ENCODE measurements around the gene DCD.

The DCD gene

DNA sequence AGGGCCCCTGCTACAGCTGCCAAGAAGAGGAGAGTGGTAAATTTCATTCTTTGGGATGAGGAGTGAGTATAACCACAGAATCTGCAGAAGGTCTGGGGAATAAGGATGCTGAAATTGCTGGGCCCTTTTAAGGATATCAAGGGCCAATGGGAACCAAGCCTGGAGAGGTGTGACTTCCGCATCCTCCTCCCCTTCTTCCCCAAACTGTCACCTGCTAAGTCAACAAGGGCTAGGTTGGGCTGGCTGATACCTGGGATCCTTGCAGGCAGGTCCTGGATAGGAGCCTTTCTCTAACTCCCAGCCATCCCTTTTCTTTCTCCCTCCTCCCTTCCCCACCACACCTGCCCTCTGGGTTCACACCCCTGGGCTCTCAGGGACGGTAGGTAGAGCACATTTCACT is 13.4 kb downstream of the DCD start, which contains the start of gene LACRT:
Gene LACRT (minus strand): TSS at position 101 of the 400 bp plus-strand sequence. CDS start 54 bp downstream, at position 47.
- Histone ChIP-seq H2BK12ac (ENCODE audit: low read length) (no peak within 1 kb of the TSS), H2BK120ac (ENCODE audit: insufficient read depth, low read length, poor library complexity) (no peak within 1 kb of the TSS), H3K9ac (ENCODE audit: low read length) (no peak within 1 kb of the TSS), H3K23ac (ENCODE audit: low read length) (no peak within 1 kb of the TSS), H3K79me1 (ENCODE audit: low read length) (no peaks in the 10 kb centered on the region), H3K4ac (ENCODE audit: low read depth, low read length) (no peak within 1 kb of the TSS), H3K4me3 (ENCODE audit: low read depth, low read length) (no peak within 1 kb of the TSS), H4K8ac (ENCODE audit: low read depth, low read length) (no peak within 1 kb of the TSS), H2BK5ac (ENCODE audit: low read depth, low read length, poor library complexity) (no peak within 1 kb of the TSS), H3K79me2 (ENCODE audit: control insufficient read depth, insufficient read depth, low read length, poor library complexity) (no peaks in the 10 kb centered on the region), H3K27me3 (ENCODE audit: insufficient read depth, low read length) (no peaks in the 10 kb centered on the region), H2AK5ac (ENCODE audit: low read length) (no peak within 1 kb of the TSS), H2AFZ (ENCODE audit: insufficient read depth, low read length, poor library complexity) (no peak within 1 kb of the TSS), H4K91ac (ENCODE audit: low read depth, low read length) (no peak within 1 kb of the TSS), H3K27ac (ENCODE audit: low read depth, low read length) (no peak within 1 kb of the TSS), H3K14ac (ENCODE audit: low read length) (no peak within 1 kb of the TSS), H3K9me3 (ENCODE audit: insufficient read depth, low read depth, low read length) (peaks cover 4% of the 10 kb centered on the region), H3K4me1 (ENCODE audit: control insufficient read depth in 1 of 2, insufficient read depth in 2 of 2, low read length in 2 of 2) (no peaks in the 10 kb centered on the region), H3K4me2 (ENCODE audit: low read length) (no peak within 1 kb of the TSS), H3K18ac (ENCODE audit: low read length) (no peak within 1 kb of the TSS), H3K36me3 (ENCODE audit: control insufficient read depth in 1 of 2, insufficient read depth in 2 of 2, low read length in 2 of 2) (no peaks in the 10 kb centered on the region), H4K12ac (ENCODE audit: low read depth, low read length) (no peak within 1 kb of the TSS)
- no CpG with 5 or more reads among the region's 2 CpGs for WGBS (ENCODE audit: extremely low coverage, insufficient coverage, insufficient read length)
- DNase-seq = no peak

DNA sequence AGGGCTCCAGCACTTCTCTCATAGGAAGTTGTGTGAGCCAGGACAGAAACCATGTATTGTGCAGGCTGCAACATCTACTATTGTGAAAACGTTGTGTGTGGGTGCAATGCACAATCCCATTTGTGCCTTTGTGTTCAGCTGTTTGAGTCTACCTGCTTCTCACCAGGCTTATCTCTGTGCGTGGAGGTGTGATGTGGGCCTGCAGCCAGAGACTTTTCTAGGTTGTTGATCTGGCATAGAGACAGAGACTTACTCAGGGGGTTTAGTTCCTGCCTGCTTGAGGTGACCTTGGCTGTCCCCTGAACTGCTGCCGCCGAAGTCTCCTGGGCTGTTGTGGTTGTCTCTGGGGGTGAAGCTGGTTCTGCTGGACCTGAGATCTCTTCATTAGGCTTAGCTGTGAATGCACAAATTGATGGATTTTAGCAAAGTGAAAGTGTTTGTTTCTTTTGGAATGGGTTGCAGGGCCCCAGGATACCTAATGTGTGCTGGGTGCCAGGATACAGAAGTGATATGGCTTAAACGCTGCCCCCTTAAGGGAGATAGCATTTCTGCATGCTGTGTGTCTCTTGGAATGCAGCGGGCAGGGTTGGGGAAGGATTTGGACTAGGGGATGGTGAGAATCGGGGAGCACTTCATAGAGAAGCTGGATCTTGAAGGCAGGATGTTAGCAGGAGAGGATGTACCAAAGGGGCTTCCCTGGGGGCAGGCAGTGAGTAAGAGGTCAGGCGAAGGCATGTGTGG is 16.0 kb downstream of the DCD start:
- H3K27ac ChIP-seq (ENCODE audit: low read depth, low read length) = no peak overlapping the region
- H3K14ac ChIP-seq (ENCODE audit: low read length) = no peak overlapping the region
- H3K4ac ChIP-seq (ENCODE audit: low read depth, low read length) = no peak overlapping the region
- WGBS (ENCODE audit: extremely low coverage, insufficient coverage, insufficient read length) = no CpG with 5 or more reads among the region's 8 CpGs
- H3K9ac ChIP-seq (ENCODE audit: low read length) = peak overlapping the region; percentile 43
- no peak overlapping the region for H4K12ac ChIP-seq (ENCODE audit: low read depth, low read length)
- H2BK120ac ChIP-seq (ENCODE audit: insufficient read depth, low read length, poor library complexity) = no peak overlapping the region
- no peaks in the 10 kb centered on the region for H3K27me3 ChIP-seq (ENCODE audit: insufficient read depth, low read length)
- H2AFZ ChIP-seq (ENCODE audit: insufficient read depth, low read length, poor library complexity) = no peak overlapping the region
- H3K4me1 ChIP-seq (ENCODE audit: control insufficient read depth in 1 of 2, insufficient read depth in 2 of 2, low read length in 2 of 2) = no peaks in the 10 kb centered on the region
- DNase-seq = peak in 1 of 2 donors; percentile 13
- H3K4me2 ChIP-seq (ENCODE audit: low read length) = no peak overlapping the region
- H3K4me3 ChIP-seq (ENCODE audit: low read depth, low read length) = no peak overlapping the region
- H3K79me2 ChIP-seq (ENCODE audit: control insufficient read depth, insufficient read depth, low read length, poor library complexity) = no peaks in the 10 kb centered on the region
- no peaks in the 10 kb centered on the region for H3K36me3 ChIP-seq (ENCODE audit: control insufficient read depth in 1 of 2, insufficient read depth in 2 of 2, low read length in 2 of 2)
- peak overlapping the region; percentile 41 for H3K23ac ChIP-seq (ENCODE audit: low read length)
- H3K79me1 ChIP-seq (ENCODE audit: low read length) = no peaks in the 10 kb centered on the region
- no peak overlapping the region for H2BK12ac ChIP-seq (ENCODE audit: low read length)
- H3K9me3 ChIP-seq (ENCODE audit: insufficient read depth, low read depth, low read length) = peaks cover 10% of the 10 kb centered on the region
- H4K91ac ChIP-seq (ENCODE audit: low read depth, low read length) = no peak overlapping the region
- no peak overlapping the region for H3K18ac ChIP-seq (ENCODE audit: low read length)
- H2BK5ac ChIP-seq (ENCODE audit: low read depth, low read length, poor library complexity) = no peak overlapping the region
- no peak overlapping the region for H2AK5ac ChIP-seq (ENCODE audit: low read length)
- H4K8ac ChIP-seq (ENCODE audit: low read depth, low read length) = no peak overlapping the region

DNA sequence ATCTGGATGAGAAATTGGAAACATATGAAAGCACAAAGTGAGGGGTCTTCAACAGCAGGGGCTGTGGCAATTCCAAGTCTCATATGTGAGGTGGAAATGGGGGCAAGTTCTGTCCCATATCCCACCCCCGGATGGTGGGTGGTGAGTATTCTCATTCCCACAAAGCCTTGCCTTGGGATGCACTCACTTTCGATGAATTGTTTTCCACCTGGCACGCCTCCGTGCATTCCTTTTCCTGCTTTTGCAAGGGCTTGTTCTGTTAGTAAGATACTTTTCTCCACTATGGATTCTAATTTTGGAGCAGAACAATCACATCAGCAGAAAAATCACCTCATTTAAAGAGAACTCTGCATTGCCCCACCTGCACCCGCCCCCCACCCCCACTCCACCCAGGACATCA is 16.6 kb downstream of the DCD start:
- H3K4me1 ChIP-seq (ENCODE audit: control insufficient read depth in 1 of 2, insufficient read depth in 2 of 2, low read length in 2 of 2) = no peaks in the 10 kb centered on the region

DNA sequence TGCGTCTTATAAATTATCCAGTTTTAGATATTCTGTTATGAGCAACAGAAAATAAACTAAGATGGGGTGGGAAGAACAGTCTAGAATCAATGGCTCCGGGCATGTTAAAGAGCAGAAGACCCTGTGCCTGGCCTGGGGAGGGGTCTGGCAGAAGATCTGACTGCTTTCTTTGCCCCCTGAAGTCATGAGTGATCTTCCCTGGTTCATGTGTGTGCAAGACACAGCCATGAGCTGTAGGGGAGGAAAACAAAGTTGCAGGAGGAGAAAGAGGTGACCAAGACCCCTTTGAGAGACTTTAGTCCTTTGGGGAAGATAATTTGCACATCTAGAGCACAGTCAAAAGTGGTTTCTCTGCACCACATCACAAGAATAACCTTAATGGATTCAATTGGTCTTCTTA is 18.2 kb downstream of the DCD start:
- Histone ChIP-seq H2BK5ac (ENCODE audit: low read depth, low read length, poor library complexity) (no peak overlapping the region), H3K27ac (ENCODE audit: low read depth, low read length) (no peak overlapping the region), H3K79me1 (ENCODE audit: low read length) (no peaks in the 10 kb centered on the region), H2AFZ (ENCODE audit: insufficient read depth, low read length, poor library complexity) (no peak overlapping the region), H3K4me1 (ENCODE audit: control insufficient read depth in 1 of 2, insufficient read depth in 2 of 2, low read length in 2 of 2) (no peaks in the 10 kb centered on the region), H3K27me3 (ENCODE audit: insufficient read depth, low read length) (no peaks in the 10 kb centered on the region), H2BK120ac (ENCODE audit: insufficient read depth, low read length, poor library complexity) (no peak overlapping the region), H3K4me3 (ENCODE audit: low read depth, low read length) (no peak overlapping the region), H3K18ac (ENCODE audit: low read length) (no peak overlapping the region), H4K8ac (ENCODE audit: low read depth, low read length) (no peak overlapping the region), H4K12ac (ENCODE audit: low read depth, low read length) (no peak overlapping the region), H2AK5ac (ENCODE audit: low read length) (no peak overlapping the region), H3K79me2 (ENCODE audit: control insufficient read depth, insufficient read depth, low read length, poor library complexity) (no peaks in the 10 kb centered on the region), H3K9ac (ENCODE audit: low read length) (no peak overlapping the region), H2BK12ac (ENCODE audit: low read length) (no peak overlapping the region), H3K4ac (ENCODE audit: low read depth, low read length) (no peak overlapping the region), H3K23ac (ENCODE audit: low read length) (no peak overlapping the region), H3K14ac (ENCODE audit: low read length) (no peak overlapping the region), H3K9me3 (ENCODE audit: insufficient read depth, low read depth, low read length) (peaks cover 10% of the 10 kb centered on the region), H3K4me2 (ENCODE audit: low read length) (no peak overlapping the region), H3K36me3 (ENCODE audit: control insufficient read depth in 1 of 2, insufficient read depth in 2 of 2, low read length in 2 of 2) (no peaks in the 10 kb centered on the region), H4K91ac (ENCODE audit: low read depth, low read length) (no peak overlapping the region)
- no CpG with 5 or more reads among the region's 2 CpGs for WGBS (ENCODE audit: extremely low coverage, insufficient coverage, insufficient read length)
- no peak for DNase-seq

More for the DNA sequence above, 16.6 kb downstream of the DCD start:
- H4K8ac ChIP-seq (ENCODE audit: low read depth, low read length) = no peak overlapping the region
- H3K9me3 ChIP-seq (ENCODE audit: insufficient read depth, low read depth, low read length) = peaks cover 10% of the 10 kb centered on the region
- no peaks in the 10 kb centered on the region for H3K79me2 ChIP-seq (ENCODE audit: control insufficient read depth, insufficient read depth, low read length, poor library complexity)
- H2BK12ac ChIP-seq (ENCODE audit: low read length) = no peak overlapping the region
- H3K4me2 ChIP-seq (ENCODE audit: low read length) = no peak overlapping the region
- no peak overlapping the region for H2AFZ ChIP-seq (ENCODE audit: insufficient read depth, low read length, poor library complexity)
- no CpG with 5 or more reads among the region's 5 CpGs for WGBS (ENCODE audit: extremely low coverage, insufficient coverage, insufficient read length)
- H3K4me3 ChIP-seq (ENCODE audit: low read depth, low read length) = no peak overlapping the region
- no peak overlapping the region for H4K12ac ChIP-seq (ENCODE audit: low read depth, low read length)
- no peak overlapping the region for H3K9ac ChIP-seq (ENCODE audit: low read length)
- no peak overlapping the region for H3K18ac ChIP-seq (ENCODE audit: low read length)
- no peak overlapping the region for H2BK5ac ChIP-seq (ENCODE audit: low read depth, low read length, poor library complexity)
- H3K79me1 ChIP-seq (ENCODE audit: low read length) = no peaks in the 10 kb centered on the region
- no peak overlapping the region for H4K91ac ChIP-seq (ENCODE audit: low read depth, low read length)
- H3K36me3 ChIP-seq (ENCODE audit: control insufficient read depth in 1 of 2, insufficient read depth in 2 of 2, low read length in 2 of 2) = no peaks in the 10 kb centered on the region
- H3K23ac ChIP-seq (ENCODE audit: low read length) = no peak overlapping the region
- H2BK120ac ChIP-seq (ENCODE audit: insufficient read depth, low read length, poor library complexity) = no peak overlapping the region
- no peaks in the 10 kb centered on the region for H3K27me3 ChIP-seq (ENCODE audit: insufficient read depth, low read length)
- H3K27ac ChIP-seq (ENCODE audit: low read depth, low read length) = no peak overlapping the region
- no peak for DNase-seq
- no peak overlapping the region for H3K4ac ChIP-seq (ENCODE audit: low read depth, low read length)
- H3K14ac ChIP-seq (ENCODE audit: low read length) = no peak overlapping the region
- no peak overlapping the region for H2AK5ac ChIP-seq (ENCODE audit: low read length)

All from trophoblast cell (in vitro differentiated cells and primary cell).